GM18511 (cell line): Measurements from ENCODE around the gene OR4F6.
"Not testable (repeated sequence)": the region's sequence is repeated elsewhere in the genome, so short reads cannot be mapped to it uniquely, and the experiment has no call there.

Source experiments
- ATAC-seq: cut with Tn5 transposase; IDR thresholded peaks from one replicate; pipeline ENCODE4 v1.9.1; 2021; ENCODE audit warnings: mild to moderate bottlenecking, moderate library complexity; ENCODE audit not compliant: unreplicated experiment

Gene OR4F6

GRCh38 chr15:101803209-101803608 lies at the start of gene OR4F6:
Gene OR4F6 (plus strand): TSS chr15:101803509. CDS start chr15:101805720, 2,211 bp downstream.
- no peak for ATAC-seq

GRCh38 chr15:101764669-101765339 lies 38.5 kb upstream of the OR4F6 start:
- not testable (repeated sequence) for ATAC-seq

- not testable (repeated sequence) for ATAC-seq
Observed at GRCh38 chr15:101765340-101765671, 38.0 kb upstream of the OR4F6 start.

GRCh38 chr15:101765772-101766456 lies 37.4 kb upstream of the OR4F6 start:
- ATAC-seq: no peak

GRCh38 chr15:101767083-101767640 lies 36.1 kb upstream of the OR4F6 start:
- ATAC-seq: not testable (repeated sequence)

- no peak for ATAC-seq
Observed at GRCh38 chr15:101772921-101773320, 30.4 kb upstream of the OR4F6 start.

- no peak for ATAC-seq
Observed at GRCh38 chr15:101773496-101774100, 29.7 kb upstream of the OR4F6 start.

GRCh38 chr15:101775136-101775535 lies 28.2 kb upstream of the OR4F6 start:
- no peak for ATAC-seq

- not testable (repeated sequence) for ATAC-seq
Observed at GRCh38 chr15:101778576-101778975, 24.7 kb upstream of the OR4F6 start.

- ATAC-seq: not testable (repeated sequence)
Observed at GRCh38 chr15:101780225-101780624, 23.1 kb upstream of the OR4F6 start.

GRCh38 chr15:101781928-101782327 lies 21.4 kb upstream of the OR4F6 start:
- ATAC-seq: no peak

GRCh38 chr15:101784644-101785043 lies 18.7 kb upstream of the OR4F6 start:
- ATAC-seq: no peak

GRCh38 chr15:101786422-101786821 lies 16.9 kb upstream of the OR4F6 start:
- not testable (repeated sequence) for ATAC-seq

GRCh38 chr15:101788001-101788400 lies 15.3 kb upstream of the OR4F6 start:
- not testable (repeated sequence) for ATAC-seq

GRCh38 chr15:101788503-101789269 lies 14.6 kb upstream of the OR4F6 start:
- not testable (repeated sequence) for ATAC-seq

- not testable (repeated sequence) for ATAC-seq
Observed at GRCh38 chr15:101790748-101791147, 12.6 kb upstream of the OR4F6 start.

GRCh38 chr15:101793981-101794380 lies 9.3 kb upstream of the OR4F6 start:
- not testable (repeated sequence) for ATAC-seq

GRCh38 chr15:101795455-101795854 lies 7.9 kb upstream of the OR4F6 start:
- ATAC-seq: no peak

- ATAC-seq: no peak
Observed at GRCh38 chr15:101799665-101800064, 3.6 kb upstream of the OR4F6 start.

- ATAC-seq: no peak
Observed at GRCh38 chr15:101801048-101801447, 2.3 kb upstream of the OR4F6 start.

- no peak for ATAC-seq
Observed at GRCh38 chr15:101803676-101804075, 367 bp downstream of the OR4F6 start.
